Measurements from ENCODE around the gene PRKG1.

GRCh38 chr10:51176976-51177695 lies 102.8 kb downstream of the PRKG1 start:
- TF ChIP-seq CTCF (IDR thresholded peaks at IDR 0.05; ENCODE audit: low read depth, low read length) (no peak), EZH2phosphoT487 (IDR thresholded peaks at IDR 0.05; ENCODE audit: low read depth) (no peak)

Data from OCI-LY3 (cell line).